HG03457 (cell line): ENCODE data around the gene INF2.
"Not testable (repeated sequence)": the region's sequence is repeated elsewhere in the genome, so short reads cannot be mapped to it uniquely, and the experiment has no call there.

Experiments
- ATAC-seq: cut with Tn5 transposase; IDR thresholded peaks from one replicate; pipeline ENCODE4 v1.9.1; 2021; ENCODE audit warnings: moderate number of reproducible peaks; ENCODE audit not compliant: unreplicated experiment

Gene INF2

GRCh38 chr14:104656014-104656714, 33.3 kb upstream of the INF2 start:
- no peak for ATAC-seq

- no peak for ATAC-seq
Measured at GRCh38 chr14:104657101-104657524, 32.3 kb upstream of the INF2 start.

GRCh38 chr14:104657563-104658324, 31.7 kb upstream of the INF2 start:
- no peak for ATAC-seq

GRCh38 chr14:104658325-104658712, 31.1 kb upstream of the INF2 start:
- ATAC-seq: no peak

GRCh38 chr14:104659146-104659545, 30.3 kb upstream of the INF2 start:
- ATAC-seq: no peak

- no peak for ATAC-seq
Measured at GRCh38 chr14:104659764-104660523, 29.5 kb upstream of the INF2 start.

GRCh38 chr14:104660597-104660996, 28.8 kb upstream of the INF2 start:
- ATAC-seq: no peak

GRCh38 chr14:104661086-104661485, 28.3 kb upstream of the INF2 start:
- ATAC-seq: no peak

GRCh38 chr14:104661528-104662157, 27.8 kb upstream of the INF2 start:
- not testable (repeated sequence) for ATAC-seq

GRCh38 chr14:104662472-104662871, 26.9 kb upstream of the INF2 start:
- ATAC-seq: not testable (repeated sequence)

- no peak for ATAC-seq
Measured at GRCh38 chr14:104664107-104664506, 25.3 kb upstream of the INF2 start.

- no peak for ATAC-seq
Measured at GRCh38 chr14:104664588-104664987, 24.8 kb upstream of the INF2 start.

- no peak for ATAC-seq
Measured at GRCh38 chr14:104665114-104665656, 24.2 kb upstream of the INF2 start.

GRCh38 chr14:104665657-104666522, 23.5 kb upstream of the INF2 start:
- ATAC-seq: no peak

- not testable (repeated sequence) for ATAC-seq
Measured at GRCh38 chr14:104666523-104666895, 22.9 kb upstream of the INF2 start.

GRCh38 chr14:104666981-104667380, 22.4 kb upstream of the INF2 start:
- no peak for ATAC-seq

GRCh38 chr14:104669697-104670096, 19.7 kb upstream of the INF2 start:
- no peak for ATAC-seq

- not testable (repeated sequence) for ATAC-seq
Measured at GRCh38 chr14:104671330-104671977, 18.0 kb upstream of the INF2 start.

GRCh38 chr14:104672119-104672518, 17.3 kb upstream of the INF2 start:
- ATAC-seq: not testable (repeated sequence)
